CD4-positive, alpha-beta T cell treated with Interleukin-4 for 4 hours (primary cell): ENCODE results near the gene ABCA7.
"Not testable (repeated sequence)": the region's sequence is repeated elsewhere in the genome, so short reads cannot be mapped to it uniquely, and the experiment has no call there.

ENCODE experiments used
- DNase-seq: peaks from one replicate; pipeline ENCODE4 v3.0.0-alpha.2; 2020

ABCA7 gene

GRCh38 chr19:1107661-1108261 lies 67.9 kb downstream of the ABCA7 start:
- DNase-seq: no peak

- no peak for DNase-seq
These were observed 68.6 kb downstream of the ABCA7 start for GRCh38 chr19:1108291-1109031.

GRCh38 chr19:1109032-1109551 lies 69.2 kb downstream of the ABCA7 start:
- no peak for DNase-seq

GRCh38 chr19:1109697-1110671 lies 70.1 kb downstream of the ABCA7 start:
- DNase-seq: no peak

GRCh38 chr19:1110809-1111640 lies 71.1 kb downstream of the ABCA7 start:
- DNase-seq: no peak

- DNase-seq: no peak
These were observed 71.8 kb downstream of the ABCA7 start for GRCh38 chr19:1111641-1112267.

GRCh38 chr19:1112268-1113029 lies 72.5 kb downstream of the ABCA7 start:
- no peak for DNase-seq

GRCh38 chr19:1113030-1113985 lies 73.4 kb downstream of the ABCA7 start:
- DNase-seq: peak; percentile 75

- DNase-seq: no peak
These were observed 74.1 kb downstream of the ABCA7 start for GRCh38 chr19:1113986-1114483.

GRCh38 chr19:1114728-1115127 lies 74.8 kb downstream of the ABCA7 start:
- not testable (repeated sequence) for DNase-seq
